T47D (cell line): Measurements from ENCODE around the gene APPBP2.

Experiments
- DNase-seq, 2 experiments: peaks; one replicate each; pipeline versions ENCODE4 v3.0.0 to v3.0.0-alpha.2; 2011 to 2012; ENCODE audit warnings: low read depth in 1 of 2, low spot score in 1 of 2
- JUND ChIP-seq: IDR thresholded peaks from 2 replicates; pipeline ENCODE4 v1.6.1; 2012; ENCODE audit warnings: low read depth
- in situ Hi-C: cut with HindIII; loops from 2 replicates; pipeline ENCODE4 v1.10.0; 2016; ENCODE audit warnings: low sequenced_read_pairs, low pct_unique_long_range_greater_than_20kb

APPBP2 gene

GRCh38 chr17:60548990-60549389 lies 22.9 kb upstream of the APPBP2 start:
- in situ Hi-C loops, result no loop called here
- no peak for TF ChIP-seq JUND
- DNase-seq, result no peak

DNA sequence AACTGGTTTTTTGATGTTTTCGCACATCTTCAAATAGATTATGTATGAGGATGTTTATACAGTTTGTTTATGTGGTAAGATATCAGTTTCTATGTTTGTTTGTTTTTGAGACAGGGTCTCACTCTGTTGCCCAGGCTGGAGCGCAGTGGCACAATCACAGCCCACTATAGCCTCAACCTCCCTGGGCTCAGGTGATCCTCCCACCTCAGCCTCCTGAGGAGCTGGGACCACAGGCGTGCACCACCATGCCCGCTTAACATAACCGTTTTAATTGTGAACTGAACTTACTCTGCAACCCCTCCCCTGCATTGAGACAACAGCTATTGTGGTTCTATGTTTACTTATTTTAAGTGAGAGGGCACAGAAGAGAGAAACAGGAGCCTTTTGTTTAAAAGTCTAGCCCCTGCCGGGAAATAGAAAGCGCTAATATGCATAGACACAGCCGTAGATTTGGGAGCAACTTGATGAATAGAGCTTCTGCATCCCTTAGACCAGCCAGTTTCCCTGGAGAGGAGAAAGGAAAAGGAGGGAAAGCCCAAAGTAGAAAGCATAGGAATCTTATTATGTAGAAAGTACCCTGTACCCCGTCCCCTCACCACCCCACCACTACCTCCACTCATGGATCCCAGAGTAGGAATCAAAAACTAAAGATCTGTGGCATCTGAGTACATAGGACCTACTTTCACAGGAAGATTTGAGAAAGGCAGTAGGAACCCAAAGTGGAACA lies 19.6 kb upstream of the APPBP2 start:
- no peak for TF ChIP-seq JUND
- in situ Hi-C loops, result no loop called here
- DNase-seq, result no peak

GRCh38 chr17:60542071-60542470 lies 16.0 kb upstream of the APPBP2 start:
- in situ Hi-C loops, result no loop called here
- no peak for DNase-seq
- TF ChIP-seq JUND, result no peak

DNA sequence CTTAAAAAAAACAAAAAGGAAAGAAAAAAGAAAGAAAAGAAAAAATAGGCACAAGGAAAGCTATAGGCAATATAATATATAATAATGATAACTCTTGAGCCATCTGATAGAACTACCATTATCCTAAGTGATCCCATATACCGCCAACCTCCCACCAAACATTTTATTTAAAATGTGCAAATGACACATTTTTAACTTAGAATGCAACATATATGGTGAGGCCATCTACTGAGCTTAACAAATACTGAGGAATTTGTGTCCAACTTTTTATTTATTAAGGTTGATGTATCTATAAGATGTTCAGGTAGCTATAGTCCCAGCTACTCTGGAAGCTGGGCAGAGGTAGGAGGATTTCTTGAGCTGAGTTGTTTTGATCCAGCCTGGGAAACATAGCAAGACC lies 14.4 kb upstream of the APPBP2 start:
- DNase-seq, result no peak
- no peak for TF ChIP-seq JUND
- in situ Hi-C loops, result no loop called here

- DNase-seq, result no peak
- in situ Hi-C loops, result no loop called here
- TF ChIP-seq JUND, result no peak
These were observed 13.8 kb upstream of the APPBP2 start for GRCh38 chr17:60539807-60540206.

GRCh38 chr17:60538726-60539125 lies 12.7 kb upstream of the APPBP2 start:
- no peak for DNase-seq
- TF ChIP-seq JUND, result no peak
- in situ Hi-C loops, result no loop called here

DNA sequence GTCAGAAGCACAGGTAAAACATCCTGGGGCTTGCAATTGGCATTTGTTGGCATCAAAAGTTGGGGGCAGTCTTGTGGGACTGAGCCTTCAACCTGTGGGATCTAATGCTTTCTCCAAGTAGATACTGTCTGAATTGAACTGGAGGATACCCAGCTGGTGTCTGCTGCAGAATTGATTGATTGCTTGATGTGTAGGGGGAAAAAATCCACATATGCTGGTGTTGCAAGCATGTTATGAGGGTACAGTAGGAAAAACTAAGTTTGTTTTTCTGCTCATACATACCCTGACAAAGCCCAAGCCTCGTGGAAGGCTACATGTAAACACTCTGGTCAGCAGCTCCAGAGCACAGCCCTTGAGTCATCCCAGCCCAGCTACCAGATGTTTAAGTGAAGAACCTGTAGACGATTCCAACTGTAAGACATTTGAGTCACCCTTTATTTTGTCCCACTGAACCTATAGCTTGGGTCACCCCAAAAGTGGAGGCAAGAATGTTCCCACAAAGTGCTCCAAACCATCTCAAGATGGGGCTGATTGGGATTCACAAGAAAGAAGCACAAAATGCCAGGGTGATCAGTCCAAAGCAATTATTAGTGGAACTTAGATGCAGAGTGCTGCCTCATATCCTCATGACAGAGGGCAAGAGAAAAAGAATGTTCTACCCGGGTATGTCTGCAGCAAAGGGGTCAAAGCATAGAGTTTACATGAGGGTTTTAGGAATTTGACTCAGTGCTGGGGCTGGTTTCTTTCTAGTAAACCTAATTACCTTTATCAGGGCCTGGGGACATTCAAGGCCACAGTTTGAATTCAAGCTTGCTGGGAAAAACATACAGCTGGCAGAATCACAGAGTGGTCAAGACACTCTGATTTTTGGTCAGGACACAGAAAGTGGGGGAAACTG lies 9.6 kb upstream of the APPBP2 start:
- no peak for DNase-seq
- no peak for TF ChIP-seq JUND
- in situ Hi-C loops, result no loop called here

GRCh38 chr17:60534613-60535157 lies 8.6 kb upstream of the APPBP2 start:
- in situ Hi-C loops, result no loop called here
- TF ChIP-seq JUND, result no peak
- no peak for DNase-seq

DNA sequence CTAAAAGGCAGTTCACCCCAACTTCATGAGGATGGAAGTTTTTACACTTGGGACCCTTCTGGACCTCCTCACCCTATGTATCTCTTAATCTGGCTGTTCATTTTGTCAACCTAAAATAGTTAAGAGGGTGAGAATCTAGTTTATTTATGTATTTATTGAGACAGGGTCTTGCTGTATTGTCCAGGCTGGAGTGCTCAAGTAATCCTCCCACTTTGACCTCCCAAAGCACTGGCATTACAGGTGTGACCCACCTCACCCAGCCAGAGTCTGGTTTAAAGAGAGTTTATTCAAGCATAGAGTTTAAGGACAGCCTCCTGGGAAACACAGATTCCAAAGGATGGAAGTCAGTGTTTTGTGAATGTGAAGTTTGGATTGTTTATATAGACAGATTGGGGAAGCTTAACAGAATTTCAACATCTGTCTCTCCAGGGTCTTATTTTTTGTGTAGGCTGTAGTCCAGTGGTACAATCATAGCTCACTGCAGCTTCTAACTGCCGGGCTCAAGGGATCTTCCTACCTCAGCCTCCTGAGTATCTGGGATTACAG lies 8.0 kb upstream of the APPBP2 start:
- no peak for DNase-seq
- in situ Hi-C loops, result no loop called here

DNA sequence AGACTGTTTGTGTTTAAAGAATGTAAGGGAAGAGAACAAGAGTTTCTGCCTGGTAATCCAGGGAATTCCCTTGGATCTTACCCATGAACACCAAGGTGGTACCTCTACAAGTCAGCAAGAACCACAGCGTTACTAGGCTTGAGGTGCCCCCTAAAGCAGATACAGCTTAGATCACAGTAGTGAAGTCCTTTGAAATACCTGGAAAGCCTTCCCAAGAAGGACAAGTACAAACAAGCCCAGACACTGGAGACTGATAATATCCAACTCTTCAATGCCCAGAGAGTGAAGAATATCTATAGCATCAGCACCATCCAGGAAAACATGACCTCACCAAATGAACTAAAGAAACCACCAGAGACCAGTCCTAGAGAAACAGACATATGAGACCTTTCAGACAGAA lies 3.8 kb upstream of the APPBP2 start:
- TF ChIP-seq JUND, result no peak
- in situ Hi-C loops, result no loop called here
- DNase-seq, result no peak

More for the DNA sequence above, 8.0 kb upstream of the APPBP2 start:
- TF ChIP-seq JUND, result no peak

DNA sequence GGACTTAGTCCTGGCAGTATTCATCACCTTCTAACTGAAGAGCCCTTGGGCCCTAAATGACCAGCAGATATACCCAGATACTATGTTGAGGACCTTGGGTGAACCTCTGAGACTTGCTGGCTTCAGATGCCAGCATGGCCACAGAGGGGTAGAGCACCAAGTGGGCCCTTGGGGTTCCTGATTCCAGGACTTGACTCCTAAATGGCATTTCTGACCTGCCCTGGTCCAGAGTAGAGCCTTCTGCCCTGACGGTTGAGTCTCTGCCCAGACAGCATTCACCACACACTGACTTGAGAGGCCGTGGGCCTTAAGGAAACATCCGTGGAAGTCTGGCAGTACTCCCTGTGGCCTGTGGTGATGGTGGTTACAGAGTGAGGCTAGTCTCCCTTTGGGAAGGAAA lies 2.8 kb upstream of the APPBP2 start:
- in situ Hi-C loops, result no loop called here
- no peak for TF ChIP-seq JUND
- DNase-seq, result no peak

DNA sequence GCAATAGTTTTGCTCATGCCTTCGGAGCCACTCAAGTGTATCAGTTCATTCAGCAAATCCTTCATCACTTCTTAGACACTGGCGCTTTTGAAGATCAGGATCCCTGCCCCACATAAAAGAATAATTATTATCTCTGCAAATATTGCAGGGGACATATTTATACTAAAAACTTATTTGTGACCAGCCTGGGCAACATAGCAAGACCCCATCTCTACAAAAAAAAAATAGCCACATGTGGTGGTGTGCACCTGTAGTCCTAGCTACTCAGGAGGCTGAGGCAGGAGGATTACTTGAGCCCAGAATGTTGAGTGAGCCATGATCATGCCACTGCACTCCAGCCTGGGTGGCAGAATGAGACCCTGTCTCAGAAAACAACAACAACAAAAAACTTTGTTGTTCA lies 1.7 kb upstream of the APPBP2 start:
- in situ Hi-C loops, result no loop called here
- no peak for TF ChIP-seq JUND
- DNase-seq, result no peak

GRCh38 chr17:60526726-60527125 lies 684 bp upstream of the APPBP2 start:
- in situ Hi-C loops, result no loop called here

More at GRCh38 chr17:60526726-60527125, 684 bp upstream of the APPBP2 start:
- DNase-seq, result peak in 1 of 2 experiments; percentile 18
- no peak for TF ChIP-seq JUND
